IMR-90 (cell line): ENCODE measurements around the gene SPRED2. TPM values are rescaled to one million over a fixed set of nuclear protein-coding genes. Genes with fewer than 3 reads are reported as not detected.
A peak's percentile ranks its signal among the peaks of the same experiment; 100 is the strongest.

Source experiments
- CHD1 ChIP-seq: IDR thresholded peaks from 2 replicates; pipeline ENCODE4 v1.6.1; 2012; ENCODE audit warnings: low read depth, low read length, improper control_type of control experiment
- FOS ChIP-seq: fragments of 150-350 bp; IDR thresholded peaks from 2 replicates; pipeline ENCODE4 v1.6.1; 2016; ENCODE audit warnings: low read depth, low read length
- RCOR1 ChIP-seq: IDR thresholded peaks from 2 replicates; pipeline ENCODE4 v1.6.1; 2012; ENCODE audit warnings: mild to moderate bottlenecking, low read length, improper control_type of control experiment; ENCODE audit not compliant: insufficient replicate concordance
- polyA plus RNA-seq, 3 experiments: library from polyadenylated mRNA; depleted of rRNA; stranded (reverse); fragments of >200 nt; gene quantifications; 2 replicates each; pipeline ENCODE4 v1.2.3, GENCODE V29; 2012; ENCODE audit warnings: low replicate concordance in 1 of 3
- total RNA-seq: library from RNA; depleted of rRNA; stranded (reverse); fragments of >200 nt; gene quantifications from 2 replicates; pipeline ENCODE4 v1.2.3, GENCODE V29; 2012
- TF ChIP-seq, protein P1 (sequence below): fragments of 150-350 bp; IDR thresholded peaks from 2 replicates; pipeline ENCODE4 v1.6.1; 2016; ENCODE audit warnings: low read depth, mild to moderate bottlenecking, low read length, moderate library complexity, borderline replicate concordance

Gene SPRED2
- total and polyA plus RNA-seq, 2 of the 4 experiments (the other 2 are of a cell fraction) = 4.8 to 18.7 TPM

DNA sequence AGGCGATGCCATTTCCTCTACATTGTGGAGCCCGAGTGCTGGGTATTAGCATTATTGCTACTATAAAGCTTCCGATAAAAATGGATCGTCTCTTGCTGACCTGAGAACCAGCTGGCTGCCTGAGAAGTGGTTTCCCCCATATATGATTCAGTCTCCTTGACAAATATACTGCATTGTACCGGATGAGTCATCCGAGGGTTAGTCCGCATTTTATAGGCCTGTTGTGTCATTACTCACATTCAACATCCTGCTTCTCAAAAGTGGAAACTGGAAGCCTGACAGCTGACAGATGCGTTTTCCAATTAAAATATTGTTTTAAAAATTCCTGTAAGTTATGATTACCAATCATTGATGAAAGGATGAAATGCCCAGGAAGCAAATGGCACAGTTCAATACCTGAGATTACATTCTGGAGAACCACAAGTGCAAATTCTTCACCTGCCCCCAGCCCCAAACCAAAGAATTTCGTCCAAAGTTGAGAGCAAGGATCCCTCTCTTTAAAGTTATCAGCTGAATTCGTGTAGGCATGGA is 65.7 kb downstream of the SPRED2 start (continued):
- TF ChIP-seq, protein P1, sequence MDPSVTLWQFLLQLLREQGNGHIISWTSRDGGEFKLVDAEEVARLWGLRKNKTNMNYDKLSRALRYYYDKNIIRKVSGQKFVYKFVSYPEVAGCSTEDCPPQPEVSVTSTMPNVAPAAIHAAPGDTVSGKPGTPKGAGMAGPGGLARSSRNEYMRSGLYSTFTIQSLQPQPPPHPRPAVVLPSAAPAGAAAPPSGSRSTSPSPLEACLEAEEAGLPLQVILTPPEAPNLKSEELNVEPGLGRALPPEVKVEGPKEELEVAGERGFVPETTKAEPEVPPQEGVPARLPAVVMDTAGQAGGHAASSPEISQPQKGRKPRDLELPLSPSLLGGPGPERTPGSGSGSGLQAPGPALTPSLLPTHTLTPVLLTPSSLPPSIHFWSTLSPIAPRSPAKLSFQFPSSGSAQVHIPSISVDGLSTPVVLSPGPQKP = no peak
- TF ChIP-seq CHD1 (no peak; the same call in 1 of the 2 replicates), FOS (peak; percentile 99), RCOR1 (peak; percentile 52)
